ENCODE data around the gene ADAMTSL3. TPM values are rescaled to one million over a fixed set of nuclear protein-coding genes. Genes with fewer than 3 reads are reported as not detected.

ADAMTSL3 gene, protein sequence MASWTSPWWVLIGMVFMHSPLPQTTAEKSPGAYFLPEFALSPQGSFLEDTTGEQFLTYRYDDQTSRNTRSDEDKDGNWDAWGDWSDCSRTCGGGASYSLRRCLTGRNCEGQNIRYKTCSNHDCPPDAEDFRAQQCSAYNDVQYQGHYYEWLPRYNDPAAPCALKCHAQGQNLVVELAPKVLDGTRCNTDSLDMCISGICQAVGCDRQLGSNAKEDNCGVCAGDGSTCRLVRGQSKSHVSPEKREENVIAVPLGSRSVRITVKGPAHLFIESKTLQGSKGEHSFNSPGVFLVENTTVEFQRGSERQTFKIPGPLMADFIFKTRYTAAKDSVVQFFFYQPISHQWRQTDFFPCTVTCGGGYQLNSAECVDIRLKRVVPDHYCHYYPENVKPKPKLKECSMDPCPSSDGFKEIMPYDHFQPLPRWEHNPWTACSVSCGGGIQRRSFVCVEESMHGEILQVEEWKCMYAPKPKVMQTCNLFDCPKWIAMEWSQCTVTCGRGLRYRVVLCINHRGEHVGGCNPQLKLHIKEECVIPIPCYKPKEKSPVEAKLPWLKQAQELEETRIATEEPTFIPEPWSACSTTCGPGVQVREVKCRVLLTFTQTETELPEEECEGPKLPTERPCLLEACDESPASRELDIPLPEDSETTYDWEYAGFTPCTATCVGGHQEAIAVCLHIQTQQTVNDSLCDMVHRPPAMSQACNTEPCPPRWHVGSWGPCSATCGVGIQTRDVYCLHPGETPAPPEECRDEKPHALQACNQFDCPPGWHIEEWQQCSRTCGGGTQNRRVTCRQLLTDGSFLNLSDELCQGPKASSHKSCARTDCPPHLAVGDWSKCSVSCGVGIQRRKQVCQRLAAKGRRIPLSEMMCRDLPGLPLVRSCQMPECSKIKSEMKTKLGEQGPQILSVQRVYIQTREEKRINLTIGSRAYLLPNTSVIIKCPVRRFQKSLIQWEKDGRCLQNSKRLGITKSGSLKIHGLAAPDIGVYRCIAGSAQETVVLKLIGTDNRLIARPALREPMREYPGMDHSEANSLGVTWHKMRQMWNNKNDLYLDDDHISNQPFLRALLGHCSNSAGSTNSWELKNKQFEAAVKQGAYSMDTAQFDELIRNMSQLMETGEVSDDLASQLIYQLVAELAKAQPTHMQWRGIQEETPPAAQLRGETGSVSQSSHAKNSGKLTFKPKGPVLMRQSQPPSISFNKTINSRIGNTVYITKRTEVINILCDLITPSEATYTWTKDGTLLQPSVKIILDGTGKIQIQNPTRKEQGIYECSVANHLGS (N-terminal part only)
- not detected for total RNA-seq

DNA sequence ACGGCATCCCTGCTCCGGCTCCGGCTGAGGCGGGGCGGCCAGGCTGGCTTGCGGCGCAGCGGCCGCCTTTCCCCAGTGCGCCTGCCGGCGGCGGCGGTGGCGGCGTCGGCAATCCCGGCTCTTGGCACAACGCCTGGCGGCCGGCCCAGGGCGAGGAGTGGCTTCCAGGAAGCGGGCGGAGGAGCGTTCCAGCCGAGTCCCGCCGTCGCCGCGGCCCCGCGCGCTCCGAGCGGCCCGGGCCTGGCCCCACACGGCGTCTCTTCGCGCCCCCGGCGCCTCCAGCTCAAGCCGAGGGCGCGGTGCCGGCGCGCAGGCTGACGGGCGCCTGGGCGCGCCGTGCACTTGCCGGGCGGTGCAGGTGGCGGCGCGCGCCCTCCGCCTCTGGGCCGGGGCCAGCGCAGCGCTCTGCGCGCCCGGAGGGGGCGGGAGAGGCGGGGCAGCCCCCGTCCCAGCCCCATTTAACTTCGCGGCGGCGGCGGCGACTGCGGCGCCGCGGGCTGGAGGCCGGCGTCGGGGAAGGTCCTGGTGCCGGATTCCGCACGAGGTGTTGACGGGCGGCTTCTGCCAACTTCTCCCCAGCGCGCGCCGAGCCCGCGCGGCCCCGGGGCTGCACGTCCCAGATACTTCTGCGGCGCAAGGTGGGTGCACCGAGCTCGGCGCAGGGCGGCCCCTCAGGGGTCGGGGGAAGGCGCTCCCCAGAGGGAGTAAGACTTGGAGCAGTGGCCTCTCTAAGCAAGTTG, at the start of gene ADAMTSL3:
Gene ADAMTSL3 (plus strand): TSS at position 485 of the 740 bp plus-strand sequence. CDS start 1,639 bp downstream, outside the sequence.
- Histone ChIP-seq H3K4me3 (ENCODE audit: low read length) (no peak within 1 kb of the TSS), H3K9me3 (ENCODE audit: low read depth, low read length) (no peaks in the 10 kb centered on the region), H3K27me3 (ENCODE audit: insufficient read depth, low read length) (peaks cover 27% of the 10 kb centered on the region), H3K4me1 (ENCODE audit: insufficient read depth, low read length) (no peaks in the 10 kb centered on the region)

DNA sequence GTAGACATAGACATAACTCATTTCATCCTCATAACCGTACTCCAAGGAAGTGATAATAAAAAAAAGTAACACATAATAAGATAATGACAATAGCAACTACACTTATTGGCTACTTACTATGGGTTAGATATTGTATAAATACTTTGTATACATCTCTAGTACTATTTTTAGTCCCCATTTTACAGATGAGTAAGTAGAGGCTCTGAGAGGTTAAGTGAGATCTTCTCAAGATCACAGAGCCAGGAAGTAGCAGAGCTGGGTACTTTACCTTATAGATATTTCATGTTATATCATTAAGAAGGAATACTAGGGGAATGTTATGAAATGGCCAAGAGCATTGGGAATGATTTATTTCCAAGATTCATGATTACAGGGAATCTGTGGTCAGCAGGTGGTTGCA, 49.4 kb upstream of the ADAMTSL3 start:
- no peaks in the 10 kb centered on the region for H3K9me3 ChIP-seq (ENCODE audit: low read depth, low read length)
- H3K4me1 ChIP-seq (ENCODE audit: insufficient read depth, low read length): no peaks in the 10 kb centered on the region
- no peak overlapping the region for H3K4me3 ChIP-seq (ENCODE audit: low read length)
- H3K27me3 ChIP-seq (ENCODE audit: insufficient read depth, low read length): no peaks in the 10 kb centered on the region

DNA sequence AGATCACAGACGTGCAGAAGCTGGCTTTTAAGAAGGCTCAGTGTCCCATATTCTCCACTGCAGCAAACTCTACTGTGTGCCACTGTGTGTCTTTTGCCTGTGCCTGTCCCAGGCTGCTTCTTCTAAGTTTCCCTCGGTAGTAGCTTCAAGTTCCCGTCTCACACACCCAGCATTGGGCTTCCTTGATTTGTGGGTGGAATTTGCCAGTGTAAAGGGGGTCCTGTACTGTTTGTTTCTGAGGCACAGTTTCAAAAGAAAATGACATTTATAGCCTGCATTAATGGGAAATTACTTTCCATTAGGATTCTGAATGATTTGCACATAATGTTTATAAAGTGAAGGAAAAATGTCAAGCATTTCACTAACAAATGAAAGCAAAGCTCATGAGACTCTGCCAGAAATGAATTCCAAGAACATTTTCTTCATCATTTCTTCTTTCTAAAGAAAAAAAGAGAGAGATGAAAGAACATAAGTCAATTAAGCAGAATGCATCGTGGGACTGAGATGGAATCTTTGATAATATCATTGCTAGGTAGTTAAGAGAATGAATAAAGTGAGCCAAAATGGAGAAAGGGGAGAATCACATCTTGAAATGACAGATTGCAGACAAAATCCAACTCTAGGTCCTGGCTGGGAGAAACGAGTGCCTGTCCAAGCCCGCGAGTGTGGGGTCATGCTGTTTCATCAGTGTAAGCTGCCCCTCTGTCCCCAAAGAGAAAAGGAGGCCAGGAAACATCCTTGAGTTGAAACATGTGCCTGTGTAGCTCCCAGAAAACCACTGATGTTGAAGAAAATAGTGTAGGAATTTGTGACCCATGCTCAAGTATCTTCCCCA, 48.6 kb upstream of the ADAMTSL3 start:
- H3K27me3 ChIP-seq (ENCODE audit: insufficient read depth, low read length): no peaks in the 10 kb centered on the region
- H3K9me3 ChIP-seq (ENCODE audit: low read depth, low read length): no peaks in the 10 kb centered on the region
- H3K4me3 ChIP-seq (ENCODE audit: low read length): no peak overlapping the region
- H3K4me1 ChIP-seq (ENCODE audit: insufficient read depth, low read length): no peaks in the 10 kb centered on the region

DNA sequence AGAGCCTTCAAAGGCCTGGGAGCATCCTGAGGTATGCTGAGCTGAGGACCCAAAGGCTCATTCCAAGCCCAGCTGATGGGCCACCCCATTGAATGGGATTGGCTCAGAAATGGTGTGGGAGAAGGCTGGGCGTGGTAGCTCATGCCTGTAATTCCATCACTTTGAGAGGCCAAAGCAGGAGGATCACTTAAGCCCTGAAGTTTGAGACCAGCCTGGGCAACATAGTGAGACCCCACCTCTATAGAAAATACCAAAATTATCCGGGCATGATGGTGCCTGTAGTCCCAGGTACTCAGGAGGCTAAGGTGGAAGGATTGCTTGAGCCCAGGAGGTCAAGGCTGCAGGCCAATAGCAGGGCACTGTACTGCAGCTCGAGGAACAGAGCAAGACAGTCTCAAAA, 43.8 kb upstream of the ADAMTSL3 start:
- Histone ChIP-seq H3K9me3 (ENCODE audit: low read depth, low read length) (no peaks in the 10 kb centered on the region), H3K27me3 (ENCODE audit: insufficient read depth, low read length) (no peaks in the 10 kb centered on the region), H3K4me3 (ENCODE audit: low read length) (no peak overlapping the region)

DNA sequence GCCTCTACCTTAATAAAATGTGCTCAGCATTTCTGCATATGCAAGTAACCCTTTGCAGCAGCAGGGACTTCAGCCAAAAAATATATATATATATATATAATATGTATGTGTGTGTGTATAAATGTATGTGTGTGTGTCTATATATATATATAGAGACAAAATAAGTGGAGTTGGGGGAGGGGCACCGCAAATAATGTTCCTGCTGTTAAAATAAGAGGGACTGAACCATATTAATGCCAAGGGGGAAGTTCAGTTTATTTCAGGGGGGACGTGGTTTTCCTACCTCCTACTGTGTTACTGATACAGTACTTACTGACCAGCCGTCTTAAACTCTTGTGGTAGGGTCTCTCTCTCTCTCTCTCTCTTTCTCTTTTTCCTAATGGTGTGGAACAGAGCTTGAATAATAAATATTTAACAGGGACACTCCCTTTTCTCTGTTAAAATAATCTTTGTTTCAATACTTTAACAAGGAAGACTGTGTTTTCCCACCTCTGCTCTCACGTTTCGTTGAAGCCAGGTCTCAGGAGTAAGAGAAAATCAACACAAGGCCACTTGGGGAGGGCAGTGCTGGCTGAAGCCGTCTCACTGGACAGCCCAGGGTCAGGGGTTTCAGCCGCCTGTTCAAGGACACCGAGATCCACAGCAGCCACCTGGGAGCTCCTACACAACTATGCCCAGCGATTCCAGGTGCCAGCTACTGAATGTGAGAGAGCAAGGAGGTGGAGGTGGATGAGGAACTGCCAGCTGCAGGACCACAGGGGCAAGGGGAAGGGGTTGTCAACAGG, 42.8 kb upstream of the ADAMTSL3 start:
- no peaks in the 10 kb centered on the region for H3K27me3 ChIP-seq (ENCODE audit: insufficient read depth, low read length)

More for the DNA sequence above, 43.8 kb upstream of the ADAMTSL3 start:
- H3K4me1 ChIP-seq (ENCODE audit: insufficient read depth, low read length): no peaks in the 10 kb centered on the region

DNA sequence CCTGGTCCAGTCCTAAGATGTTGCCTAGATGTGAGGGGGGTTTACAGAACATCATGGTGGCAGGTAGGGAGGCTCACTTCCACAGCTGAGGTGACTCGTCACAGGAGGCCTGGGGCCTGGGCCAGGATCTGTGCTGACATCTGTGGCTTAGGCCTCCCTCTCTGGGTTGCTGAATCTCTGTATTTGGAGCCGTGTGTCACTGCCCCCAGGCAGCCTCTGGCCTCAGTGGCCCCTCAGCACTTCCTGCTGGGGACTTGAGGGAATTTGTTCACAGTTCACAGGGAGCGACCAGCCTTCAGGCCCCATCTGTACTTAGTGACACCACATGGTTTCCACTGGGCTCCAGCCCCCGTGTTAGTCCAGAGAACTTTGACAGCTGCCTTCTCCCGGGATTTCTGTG, 41.7 kb upstream of the ADAMTSL3 start:
- no peaks in the 10 kb centered on the region for H3K9me3 ChIP-seq (ENCODE audit: low read depth, low read length)
- H3K27me3 ChIP-seq (ENCODE audit: insufficient read depth, low read length): no peaks in the 10 kb centered on the region
- no peaks in the 10 kb centered on the region for H3K4me1 ChIP-seq (ENCODE audit: insufficient read depth, low read length)
- no peak overlapping the region for H3K4me3 ChIP-seq (ENCODE audit: low read length)

More for the DNA sequence above, 42.8 kb upstream of the ADAMTSL3 start:
- Histone ChIP-seq H3K4me1 (ENCODE audit: insufficient read depth, low read length) (no peaks in the 10 kb centered on the region), H3K4me3 (ENCODE audit: low read length) (no peak overlapping the region), H3K9me3 (ENCODE audit: low read depth, low read length) (no peaks in the 10 kb centered on the region)

DNA sequence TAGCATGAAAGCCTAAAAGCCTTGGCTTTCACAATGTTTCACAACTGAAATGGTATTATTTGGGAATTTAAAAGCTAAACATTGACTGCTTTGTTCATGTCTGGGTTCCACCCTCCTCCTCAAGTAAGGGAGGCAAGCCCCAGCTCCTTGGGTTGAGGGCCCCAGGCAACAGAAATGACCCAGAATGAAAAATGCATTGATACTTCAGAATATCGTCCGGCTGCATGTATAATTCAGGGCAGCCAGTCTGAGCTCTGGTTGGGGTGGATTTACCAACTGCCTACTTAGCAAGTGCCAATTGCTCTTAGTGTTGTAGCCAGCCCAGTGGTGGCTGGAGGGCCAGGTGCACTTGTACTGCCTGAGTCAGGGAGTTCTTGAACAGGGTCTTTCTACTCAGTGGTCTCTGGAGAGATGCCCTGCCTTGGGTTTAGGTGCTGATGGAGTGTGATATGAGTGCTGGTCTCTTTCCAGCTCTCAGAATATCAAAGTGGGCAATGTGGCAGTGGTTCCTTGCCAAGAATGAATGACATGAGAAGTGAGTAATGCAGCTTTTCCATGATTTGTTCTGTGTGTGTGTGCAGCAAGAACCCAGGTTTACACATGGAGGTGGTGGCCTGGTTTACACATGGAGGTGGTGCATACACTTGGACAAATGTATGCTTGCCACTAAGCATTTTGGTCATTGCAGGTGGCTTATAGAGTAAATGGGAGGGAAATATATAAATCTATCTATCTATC, 40.9 kb upstream of the ADAMTSL3 start:
- no peaks in the 10 kb centered on the region for H3K9me3 ChIP-seq (ENCODE audit: low read depth, low read length)
- H3K4me3 ChIP-seq (ENCODE audit: low read length): no peak overlapping the region
- H3K27me3 ChIP-seq (ENCODE audit: insufficient read depth, low read length): no peaks in the 10 kb centered on the region
- no peaks in the 10 kb centered on the region for H3K4me1 ChIP-seq (ENCODE audit: insufficient read depth, low read length)

DNA sequence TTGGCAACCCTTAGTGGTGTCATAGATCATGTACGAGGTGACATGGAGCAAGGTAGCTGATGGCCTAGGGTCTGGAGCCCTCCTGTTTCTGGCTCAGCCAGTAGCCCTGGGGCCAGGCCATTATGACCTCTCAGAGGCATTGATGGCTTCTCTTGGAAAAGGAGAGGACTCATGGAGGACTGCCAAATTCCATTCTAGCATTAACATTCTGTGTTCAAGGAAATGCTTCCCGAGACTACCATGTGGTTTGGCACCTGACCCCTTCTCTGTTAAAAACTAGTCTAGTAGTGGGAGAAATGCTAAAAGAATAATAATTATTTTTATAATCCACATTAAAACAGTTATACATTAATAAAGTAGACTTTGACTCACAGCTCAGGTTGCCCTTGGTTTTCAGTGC, 40.2 kb upstream of the ADAMTSL3 start:
- H3K9me3 ChIP-seq (ENCODE audit: low read depth, low read length): no peaks in the 10 kb centered on the region
- no peak overlapping the region for H3K4me3 ChIP-seq (ENCODE audit: low read length)
- H3K4me1 ChIP-seq (ENCODE audit: insufficient read depth, low read length): no peaks in the 10 kb centered on the region
- no peaks in the 10 kb centered on the region for H3K27me3 ChIP-seq (ENCODE audit: insufficient read depth, low read length)

DNA sequence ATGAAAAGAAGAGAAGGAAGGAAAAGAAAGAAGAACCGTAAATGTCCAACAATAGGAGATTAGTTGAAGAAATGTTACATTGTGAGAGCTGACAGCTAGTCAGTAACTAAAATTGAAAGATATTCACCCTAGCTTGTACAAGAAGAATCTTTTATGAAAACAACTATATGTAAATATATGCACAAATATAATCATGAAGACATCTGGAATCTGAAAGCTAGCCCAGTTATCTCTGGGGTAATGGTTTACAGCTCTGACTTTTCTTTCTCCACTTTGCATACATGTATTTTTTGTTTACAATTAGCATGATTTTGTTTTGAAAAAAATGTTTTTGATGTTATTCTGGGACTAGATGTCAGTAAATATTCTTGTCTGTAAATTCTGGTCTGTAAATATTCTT, 37.1 kb upstream of the ADAMTSL3 start:
- no peaks in the 10 kb centered on the region for H3K9me3 ChIP-seq (ENCODE audit: low read depth, low read length)
- H3K4me3 ChIP-seq (ENCODE audit: low read length): no peak overlapping the region
- no peaks in the 10 kb centered on the region for H3K4me1 ChIP-seq (ENCODE audit: insufficient read depth, low read length)
- no peaks in the 10 kb centered on the region for H3K27me3 ChIP-seq (ENCODE audit: insufficient read depth, low read length)

DNA sequence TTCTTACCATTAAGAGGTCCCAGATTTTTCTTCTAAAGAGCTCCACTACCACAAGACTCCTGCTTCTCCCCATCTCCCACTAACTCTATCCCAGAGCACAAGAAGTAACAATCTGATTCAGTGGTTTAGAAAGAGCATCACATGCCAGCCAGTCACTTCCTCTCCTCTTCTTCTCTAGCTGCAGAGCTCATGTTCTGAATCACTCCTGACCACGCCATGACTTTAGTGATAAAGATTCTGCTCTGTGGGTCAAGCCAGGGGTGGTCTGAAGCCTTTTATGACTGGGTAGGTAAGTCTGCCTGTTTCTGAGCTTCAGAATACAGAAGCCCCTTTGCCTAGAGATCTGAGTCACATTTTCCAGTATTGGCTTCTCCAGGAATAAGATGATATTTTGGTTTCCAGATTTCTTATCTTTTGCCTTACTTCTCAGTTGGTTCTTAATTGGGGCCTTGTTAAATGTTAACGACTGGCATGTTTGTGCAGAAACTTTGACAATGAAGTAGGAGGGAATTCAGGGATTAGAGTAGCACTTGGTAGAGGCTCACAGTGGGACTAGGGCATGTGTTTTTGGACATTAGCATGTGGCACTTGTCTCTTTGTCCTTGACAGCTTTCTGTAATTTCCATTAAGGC, 27.6 kb upstream of the ADAMTSL3 start:
- H3K9me3 ChIP-seq (ENCODE audit: low read depth, low read length): no peaks in the 10 kb centered on the region
- H3K27me3 ChIP-seq (ENCODE audit: insufficient read depth, low read length): no peaks in the 10 kb centered on the region
- H3K4me1 ChIP-seq (ENCODE audit: insufficient read depth, low read length): no peaks in the 10 kb centered on the region
- no peak overlapping the region for H3K4me3 ChIP-seq (ENCODE audit: low read length)

DNA sequence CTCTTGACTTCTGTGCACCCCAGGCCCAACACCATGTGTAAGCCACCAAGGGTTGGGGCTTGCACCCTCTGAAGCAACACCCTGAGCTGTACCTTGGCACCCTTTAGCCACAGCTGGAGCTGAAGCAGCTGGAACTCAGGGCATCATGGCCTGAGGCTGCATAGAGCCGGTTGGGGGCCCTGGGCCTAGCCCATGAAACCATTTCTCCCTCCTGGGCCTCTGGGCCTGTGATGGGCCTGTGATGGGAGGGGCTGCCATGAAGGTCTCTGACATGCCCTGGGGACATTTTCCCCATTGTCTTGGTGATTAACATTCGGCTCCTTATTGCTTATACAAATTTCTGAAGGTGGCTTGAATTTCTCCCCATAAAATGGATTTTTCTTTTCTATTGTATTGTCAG, 22.4 kb upstream of the ADAMTSL3 start:
- Histone ChIP-seq H3K4me3 (ENCODE audit: low read length) (no peak overlapping the region), H3K4me1 (ENCODE audit: insufficient read depth, low read length) (no peaks in the 10 kb centered on the region), H3K27me3 (ENCODE audit: insufficient read depth, low read length) (no peaks in the 10 kb centered on the region), H3K9me3 (ENCODE audit: low read depth, low read length) (no peaks in the 10 kb centered on the region)

DNA sequence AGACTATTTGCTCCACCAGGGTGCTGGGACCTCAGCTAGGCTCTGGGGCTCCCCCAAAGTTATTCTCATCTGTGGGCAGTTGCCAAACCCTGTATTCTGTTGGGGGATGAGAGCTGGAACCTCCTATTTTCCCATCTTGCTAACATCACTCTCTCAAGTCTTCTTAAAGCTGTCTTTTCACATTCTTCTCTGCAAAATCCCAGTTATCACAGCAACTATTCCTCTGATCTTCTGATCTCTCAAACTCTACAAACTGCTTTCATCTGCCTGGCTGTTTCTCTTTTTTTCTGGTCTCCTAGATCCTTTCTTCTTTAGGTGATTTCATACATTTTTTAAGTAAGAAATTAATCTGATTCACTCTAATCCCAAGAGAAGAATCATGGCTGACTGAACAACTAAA, 10.7 kb upstream of the ADAMTSL3 start:
- Histone ChIP-seq H3K9me3 (ENCODE audit: low read depth, low read length) (no peaks in the 10 kb centered on the region), H3K4me3 (ENCODE audit: low read length) (no peak overlapping the region), H3K27me3 (ENCODE audit: insufficient read depth, low read length) (no peaks in the 10 kb centered on the region), H3K4me1 (ENCODE audit: insufficient read depth, low read length) (no peaks in the 10 kb centered on the region)
